GM12801 (cell line): ENCODE results near the gene CCDC120.

Experiments used
- CTCF ChIP-seq: IDR thresholded peaks from one replicate; pipeline ENCODE4 v1.5.1; 2011; ENCODE audit warnings: control low read depth; ENCODE audit not compliant: insufficient read length; ENCODE audit errors: extremely low read depth

The CCDC120 gene

GRCh38 chrX:49082271-49082871 is 23.6 kb downstream of the CCDC120 start:
- no peak for TF ChIP-seq CTCF

- no peak for TF ChIP-seq CTCF
These were observed 30.8 kb downstream of the CCDC120 start for GRCh38 chrX:49089553-49089952.

GRCh38 chrX:49096419-49096818 is 37.6 kb downstream of the CCDC120 start:
- no peak for TF ChIP-seq CTCF

GRCh38 chrX:49100704-49101628 is 42.2 kb downstream of the CCDC120 start:
- no peak for TF ChIP-seq CTCF

- TF ChIP-seq CTCF: no peak
These were observed 42.8 kb downstream of the CCDC120 start for GRCh38 chrX:49101629-49101984.

- TF ChIP-seq CTCF: no peak
These were observed 43.4 kb downstream of the CCDC120 start for GRCh38 chrX:49102190-49102589.

GRCh38 chrX:49103637-49104036 is 44.8 kb downstream of the CCDC120 start:
- TF ChIP-seq CTCF: no peak
